Spinal cord (tissue), 10 donors: ENCODE results near the gene UQCRC1. TPM values are rescaled to one million over a fixed set of nuclear protein-coding genes. Genes with fewer than 3 reads are reported as not detected.

ENCODE experiments used
- DNase-seq, 6 donors: peaks; one replicate each; pipeline versions ENCODE4 v3.0.0 to v3.0.0-alpha.2; 2013 to 2015; ENCODE audit warnings: low spot score in 6 of 6, low read depth in 4 of 6
- H3K27ac ChIP-seq: one replicate; pipeline ENCODE4 v1.5.1; 2013; ENCODE audit warnings: low read depth, low read length, control low read depth
- H3K27me3 ChIP-seq: one replicate; pipeline ENCODE4 v1.6.1; 2013; ENCODE audit warnings: low read length; ENCODE audit not compliant: control insufficient read depth, insufficient read depth
- H3K36me3 ChIP-seq: one replicate; pipeline ENCODE4 v1.6.1; 2013; ENCODE audit warnings: low read length; ENCODE audit not compliant: control insufficient read depth, insufficient read depth
- H3K4me1 ChIP-seq: one replicate; pipeline ENCODE4 v1.6.1; 2013; ENCODE audit warnings: low read length; ENCODE audit not compliant: control insufficient read depth, insufficient read depth
- H3K4me3 ChIP-seq: one replicate; pipeline ENCODE4 v1.5.1; 2013; ENCODE audit warnings: low read depth, low read length, control low read depth
- H3K9me3 ChIP-seq: one replicate; pipeline ENCODE4 v1.6.1; 2013; ENCODE audit warnings: low read length; ENCODE audit not compliant: control insufficient read depth, insufficient read depth
- WGBS: methylation state at CpG from one replicate; pipeline ENCODE4 v1.1.5; 2013; ENCODE audit warnings: missing lambda C conversion rate; ENCODE audit not compliant: insufficient coverage; 5-methylcytosine and 5-hydroxymethylcytosine counted together
- polyA plus RNA-seq, 2 donors: library from polyadenylated mRNA; unstranded; fragments of 120-200 nt; gene quantifications; one replicate each; pipeline ENCODE4 v1.2.1, GENCODE V29; 2013; ENCODE audit not compliant: insufficient read length in 2 of 2
- total RNA-seq, 2 donors: library from RNA; depleted of rRNA in 1 of 2; stranded (reverse); fragments of 120-200 nt in 1 of 2; fragments of >200 nt in 1 of 2; gene quantifications; one replicate each; pipeline versions ENCODE4 v1.2.3 to v1.2.4, GENCODE V29; 2013 to 2014
- donor health status: healthy.

The UQCRC1 gene
- total and polyA plus RNA-seq, 4 donors, result 147 to 286 (median 227) TPM

DNA sequence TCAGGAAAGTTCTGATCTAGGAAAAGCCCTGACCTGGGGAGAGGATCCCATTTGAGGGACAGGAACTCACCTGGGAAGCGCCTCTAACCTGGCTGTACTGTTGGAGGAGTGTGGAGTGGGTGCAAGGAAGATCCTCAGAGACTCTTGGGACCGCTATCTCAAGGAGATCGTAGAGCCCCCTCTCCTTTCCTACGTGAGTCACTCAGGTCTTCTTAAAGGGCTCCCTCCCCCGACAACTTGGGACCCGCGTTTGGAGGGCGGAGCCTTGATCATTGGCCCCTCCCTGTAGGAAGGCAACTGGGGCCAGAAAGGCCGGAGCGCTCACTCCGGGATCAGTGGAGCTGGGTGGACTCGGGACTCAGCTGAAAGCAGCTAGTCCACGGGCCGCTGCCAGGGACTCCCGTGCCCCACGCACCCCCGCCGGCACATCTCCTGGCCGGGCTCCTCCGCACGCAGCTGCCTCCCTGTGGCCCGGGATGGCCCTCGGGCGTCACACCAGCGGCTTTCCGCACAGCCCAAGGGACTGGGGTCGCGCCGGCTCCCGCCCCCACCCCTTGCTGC lies 25.3 kb upstream of the UQCRC1 start:
- peak overlapping the region; percentile 71 for H3K27ac ChIP-seq
- no peaks in the 10 kb centered on the region for H3K27me3 ChIP-seq
- WGBS, result under 1% methylated on average over 27 of the region's 30 CpGs
- H3K4me3 ChIP-seq, result peak overlapping the region; percentile 89
- H3K4me1 ChIP-seq, result peaks cover 27% of the 10 kb centered on the region
- H3K36me3 ChIP-seq, result peaks cover 68% of the 10 kb centered on the region
- peak in 4 of 6 donors; percentile 5 to 53 (median 36) for DNase-seq
- H3K9me3 ChIP-seq, result no peaks in the 10 kb centered on the region

DNA sequence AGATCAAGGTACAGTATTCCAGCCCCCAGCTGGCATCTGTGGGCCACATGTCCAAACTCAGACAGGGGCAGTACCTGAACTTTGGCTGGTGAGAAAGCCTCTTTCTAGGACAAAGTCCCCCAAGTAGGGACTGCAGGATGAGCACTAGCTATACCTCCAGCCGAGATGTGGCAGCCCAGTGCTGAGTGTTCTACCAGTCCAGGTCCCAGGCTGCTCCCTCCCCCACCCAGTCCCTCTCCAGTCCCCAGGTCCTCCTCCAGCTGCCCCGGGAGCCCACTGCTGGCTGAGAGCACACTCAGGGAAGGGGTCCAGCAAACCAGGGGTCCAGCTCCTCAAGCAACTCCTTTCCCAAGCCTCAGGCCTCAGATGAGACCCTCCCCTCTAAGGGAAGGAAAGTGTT lies 24.3 kb upstream of the UQCRC1 start:
- Histone ChIP-seq H3K27ac (no peak overlapping the region), H3K4me3 (no peak overlapping the region)
- 82% methylated on average over 1 of the region's 2 CpGs for WGBS

DNA sequence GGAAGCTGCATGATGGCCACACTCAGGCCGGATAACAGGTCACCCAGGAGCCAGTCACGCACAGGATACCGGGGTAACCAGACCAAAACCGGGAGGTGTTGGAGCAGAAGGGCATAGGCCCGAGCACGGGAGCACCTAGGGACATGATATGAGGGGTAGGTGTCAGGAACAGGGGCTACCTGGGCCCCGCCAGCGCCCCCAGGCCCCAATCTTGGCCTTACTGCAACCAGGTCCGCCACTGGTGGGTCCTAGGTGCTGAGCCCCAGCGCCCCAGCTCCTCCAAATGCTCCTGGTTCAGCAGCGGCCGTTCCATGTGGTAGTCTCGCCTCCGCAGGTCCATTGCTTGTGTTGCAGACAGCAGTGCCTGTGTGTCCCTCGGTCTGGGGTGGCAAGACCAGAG lies 23.8 kb upstream of the UQCRC1 start:
- Histone ChIP-seq H3K27ac (no peak overlapping the region), H3K27me3 (no peaks in the 10 kb centered on the region), H3K4me1 (peaks cover 27% of the 10 kb centered on the region), H3K36me3 (peaks cover 69% of the 10 kb centered on the region), H3K9me3 (no peaks in the 10 kb centered on the region), H3K4me3 (no peak overlapping the region)
- DNase-seq, result no peak
- 95% methylated on average over 15 of the region's 15 CpGs for WGBS

More for the DNA sequence above, 24.3 kb upstream of the UQCRC1 start:
- peaks cover 27% of the 10 kb centered on the region for H3K4me1 ChIP-seq
- DNase-seq, result no peak
- no peaks in the 10 kb centered on the region for H3K9me3 ChIP-seq
- no peaks in the 10 kb centered on the region for H3K27me3 ChIP-seq
- H3K36me3 ChIP-seq, result peaks cover 68% of the 10 kb centered on the region

DNA sequence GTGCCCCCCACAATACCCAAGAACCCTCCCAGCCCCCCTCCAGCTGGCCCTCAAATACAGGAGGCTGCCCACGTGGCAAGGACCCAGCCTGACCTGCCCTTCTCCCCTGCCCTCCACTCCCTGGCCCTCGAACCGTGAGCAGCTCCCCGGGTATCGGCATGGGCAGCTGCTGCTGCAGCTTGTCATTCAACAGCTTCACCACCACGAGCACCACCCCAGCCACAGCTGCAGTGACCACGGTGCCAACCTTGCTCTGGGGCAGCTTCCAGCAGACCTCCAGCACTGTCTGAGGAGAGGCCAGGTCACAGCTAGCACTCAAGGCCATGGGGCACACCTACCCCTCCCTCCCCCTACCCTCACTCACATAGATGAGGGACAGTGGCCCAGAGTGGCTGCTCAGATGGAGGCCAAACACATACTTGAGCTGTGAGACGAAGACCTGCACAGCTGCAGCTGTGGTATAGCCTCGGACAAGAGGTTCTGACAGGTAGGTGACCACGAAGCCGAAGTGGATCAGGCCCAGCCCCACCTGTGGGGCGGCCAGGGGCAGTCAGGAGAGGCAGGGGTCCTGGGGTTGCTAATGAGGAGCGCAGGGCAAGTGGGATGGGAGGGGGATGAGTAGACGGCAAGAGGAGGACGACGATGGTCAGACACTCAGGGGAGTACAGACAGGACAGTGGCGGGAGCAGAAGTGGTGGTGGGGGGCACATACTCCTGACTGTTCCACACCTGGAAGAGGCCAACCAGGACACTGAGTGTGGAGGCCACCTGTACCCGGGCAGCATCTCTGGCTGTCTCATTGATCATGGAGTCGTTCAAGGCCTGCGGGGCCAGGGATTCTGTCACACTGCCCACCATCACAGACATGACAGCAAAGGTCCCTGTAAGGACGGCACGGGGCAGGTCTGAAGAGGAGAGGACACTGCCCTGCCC lies 22.3 kb upstream of the UQCRC1 start:
- Histone ChIP-seq H3K9me3 (no peaks in the 10 kb centered on the region), H3K27ac (no peak overlapping the region), H3K27me3 (no peaks in the 10 kb centered on the region), H3K4me3 (no peak overlapping the region), H3K4me1 (peaks cover 27% of the 10 kb centered on the region), H3K36me3 (peaks cover 72% of the 10 kb centered on the region)
- DNase-seq, result no peak
- 90% methylated on average over 21 of the region's 22 CpGs for WGBS

DNA sequence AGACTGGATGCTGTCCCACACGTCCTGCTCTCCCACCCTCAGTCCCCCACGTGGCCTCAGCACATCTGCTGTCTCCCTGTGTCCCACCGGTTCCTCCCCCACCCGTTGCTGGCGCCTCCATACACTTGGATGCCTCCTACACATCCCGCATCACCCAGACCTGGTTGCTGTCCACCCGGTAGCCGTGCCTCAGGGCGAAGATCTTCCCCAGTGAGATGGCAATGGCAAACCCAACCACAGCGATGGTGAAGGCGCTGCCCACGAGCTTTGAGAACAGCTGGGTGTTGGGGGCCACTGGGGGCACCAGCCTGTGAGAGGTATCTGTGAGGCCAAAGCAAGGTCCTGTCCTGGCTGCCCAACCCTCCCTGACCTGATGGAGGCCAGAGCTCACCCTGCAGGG lies 21.4 kb upstream of the UQCRC1 start:
- 92% methylated on average over 10 of the region's 12 CpGs for WGBS
- no peak for DNase-seq
- H3K27ac ChIP-seq, result no peak overlapping the region
- peaks cover 17% of the 10 kb centered on the region for H3K4me1 ChIP-seq
- H3K36me3 ChIP-seq, result peaks cover 81% of the 10 kb centered on the region
- H3K27me3 ChIP-seq, result no peaks in the 10 kb centered on the region
- no peaks in the 10 kb centered on the region for H3K9me3 ChIP-seq
- H3K4me3 ChIP-seq, result no peak overlapping the region

DNA sequence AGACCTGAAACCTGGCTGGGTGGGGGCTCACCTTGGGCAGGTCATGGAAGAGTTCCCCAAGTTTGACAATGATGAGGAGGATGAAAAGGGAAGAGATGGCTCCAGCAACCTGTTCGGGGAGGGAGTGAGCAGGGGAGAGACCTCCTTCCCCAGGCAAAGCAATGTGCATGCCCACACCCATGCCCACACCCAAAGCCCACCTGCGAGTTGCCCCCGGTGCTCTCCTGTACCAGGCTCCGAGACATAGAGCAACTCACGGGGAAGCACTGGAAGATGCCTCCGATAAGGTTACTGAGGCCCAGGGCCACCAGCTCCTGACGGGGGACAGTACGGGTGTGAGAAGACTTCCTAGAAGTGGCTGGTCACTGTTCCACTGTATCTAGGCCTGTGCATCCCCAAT lies 21.0 kb upstream of the UQCRC1 start:
- no peak overlapping the region for H3K27ac ChIP-seq
- H3K4me3 ChIP-seq, result no peak overlapping the region
- no peaks in the 10 kb centered on the region for H3K9me3 ChIP-seq
- no peaks in the 10 kb centered on the region for H3K27me3 ChIP-seq
- WGBS, result 99% methylated on average over 7 of the region's 8 CpGs
- H3K36me3 ChIP-seq, result peaks cover 85% of the 10 kb centered on the region
- no peak for DNase-seq
- H3K4me1 ChIP-seq, result peaks cover 13% of the 10 kb centered on the region

DNA sequence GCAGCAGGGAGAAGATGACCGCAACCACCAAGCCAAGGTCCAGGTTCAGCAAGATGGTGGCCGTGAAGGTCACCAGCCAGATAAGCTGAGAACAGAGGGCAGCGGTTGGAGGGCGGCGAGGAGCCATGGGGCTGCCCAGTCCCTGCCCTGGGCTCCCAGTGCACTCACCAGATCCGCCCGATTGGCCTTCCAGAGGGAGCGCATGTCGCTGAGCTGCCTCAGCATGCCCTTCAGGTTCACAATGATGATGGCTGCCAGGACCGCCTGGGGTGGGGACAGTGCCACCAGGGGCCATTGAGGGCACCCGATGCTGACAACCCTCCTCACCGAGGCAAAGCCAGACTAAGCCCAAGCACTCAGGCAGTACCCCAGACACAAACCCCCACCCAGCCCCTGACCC lies 20.4 kb upstream of the UQCRC1 start:
- 93% methylated on average over 12 of the region's 12 CpGs for WGBS
- no peaks in the 10 kb centered on the region for H3K27me3 ChIP-seq
- H3K4me3 ChIP-seq, result no peak overlapping the region
- no peaks in the 10 kb centered on the region for H3K9me3 ChIP-seq
- H3K4me1 ChIP-seq, result peaks cover 12% of the 10 kb centered on the region
- H3K27ac ChIP-seq, result no peak overlapping the region
- H3K36me3 ChIP-seq, result peaks cover 89% of the 10 kb centered on the region
- no peak for DNase-seq

DNA sequence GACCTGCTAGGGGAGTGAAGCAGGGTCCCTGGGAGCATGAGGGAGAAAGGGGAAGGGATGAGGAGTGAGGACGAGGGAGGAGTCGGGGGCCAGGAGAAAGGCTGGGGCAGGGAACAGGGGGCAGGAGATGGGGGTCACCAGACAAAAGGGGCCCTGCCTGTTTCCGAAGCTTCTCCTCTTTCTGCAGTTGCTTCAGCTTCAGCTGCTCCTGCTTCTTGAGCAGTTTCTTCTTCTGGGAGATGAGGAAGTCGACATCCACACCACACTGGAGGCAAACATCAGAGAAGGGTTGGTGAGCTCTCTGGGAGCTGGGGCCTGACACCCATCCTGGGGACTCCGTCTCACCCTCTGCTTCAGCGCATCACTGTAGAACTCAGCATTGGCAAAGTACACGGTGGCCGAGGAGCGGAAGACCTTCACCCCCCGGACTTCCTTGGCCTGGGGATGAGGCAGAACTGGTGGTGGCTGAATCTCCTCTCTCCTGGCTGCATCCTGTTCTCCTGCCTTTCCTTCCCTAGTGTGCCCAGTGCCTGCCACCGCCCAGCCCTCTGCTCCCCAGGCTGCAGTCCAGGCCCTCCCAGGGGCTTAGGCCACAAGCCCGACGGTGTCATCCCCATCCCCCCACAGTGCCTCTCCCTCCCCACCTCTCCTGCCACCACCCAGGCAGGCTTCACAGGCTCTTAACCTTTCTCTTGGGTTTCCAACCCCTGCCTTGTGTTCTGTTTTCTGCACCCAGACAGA lies 19.0 kb upstream of the UQCRC1 start:
- WGBS, result 85% methylated on average over 11 of the region's 13 CpGs
- H3K4me3 ChIP-seq, result no peak overlapping the region
- H3K4me1 ChIP-seq, result no peaks in the 10 kb centered on the region
- no peaks in the 10 kb centered on the region for H3K27me3 ChIP-seq
- DNase-seq, result no peak
- no peak overlapping the region for H3K27ac ChIP-seq
- H3K9me3 ChIP-seq, result no peaks in the 10 kb centered on the region
- peaks cover 94% of the 10 kb centered on the region for H3K36me3 ChIP-seq

DNA sequence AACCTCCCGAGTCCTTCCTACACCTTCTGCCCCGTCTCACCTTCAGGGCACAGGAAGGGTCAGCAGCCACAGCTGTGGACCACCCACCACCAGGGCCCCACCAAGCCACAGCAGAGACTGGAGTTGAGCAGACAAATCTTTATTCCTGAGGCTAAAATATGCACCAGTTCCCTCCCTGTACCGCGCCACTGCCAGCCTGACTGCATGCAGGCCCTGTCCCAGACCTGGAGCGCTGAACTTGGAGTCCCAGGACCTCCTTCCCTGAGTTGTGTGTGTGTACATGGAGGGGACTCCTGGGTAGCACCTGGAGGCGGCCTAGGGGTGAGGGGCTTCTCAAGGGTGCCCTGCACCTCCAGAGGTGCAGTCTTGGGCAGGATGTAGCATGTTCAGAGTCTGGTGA lies 16.2 kb upstream of the UQCRC1 start:
- H3K27me3 ChIP-seq, result no peaks in the 10 kb centered on the region
- no peak overlapping the region for H3K4me3 ChIP-seq
- no peaks in the 10 kb centered on the region for H3K4me1 ChIP-seq
- H3K36me3 ChIP-seq, result peaks cover 81% of the 10 kb centered on the region
- H3K27ac ChIP-seq, result no peak overlapping the region
- WGBS, result 94% methylated on average over 4 of the region's 6 CpGs
- no peak for DNase-seq
- no peaks in the 10 kb centered on the region for H3K9me3 ChIP-seq
